Progenitor cell of endocrine pancreas (in vitro differentiated cells): ENCODE measurements around the gene YES1. TPM values are rescaled to one million over a fixed set of nuclear protein-coding genes. Genes with fewer than 3 reads are reported as not detected.

Source experiments
- DNase-seq: peaks from one replicate; pipeline ENCODE4 v3.0.0; 2021; ENCODE audit warnings: low spot score; ENCODE audit not compliant: unreplicated experiment
- H3K27ac Mint-ChIP-seq: 2 replicates; pipeline ENCODE4 v1.8.0; 2021; ENCODE audit warnings: mild to moderate bottlenecking, moderate library complexity, mixed read lengths
- H3K27me3 Mint-ChIP-seq: 2 replicates; pipeline ENCODE4 v1.8.0; 2021; ENCODE audit warnings: mixed read lengths
- H3K36me3 Mint-ChIP-seq: 2 replicates; pipeline ENCODE4 v1.8.0; 2022; ENCODE audit warnings: mixed read lengths; ENCODE audit not compliant: insufficient read depth
- H3K4me1 Mint-ChIP-seq: 2 replicates; pipeline ENCODE4 v1.8.0; 2021; ENCODE audit warnings: low read depth, mixed read lengths
- H3K4me3 Mint-ChIP-seq: 2 replicates; pipeline ENCODE4 v1.8.0; 2021; ENCODE audit warnings: low read depth, mild to moderate bottlenecking, moderate library complexity, mixed read lengths
- H3K9me3 Mint-ChIP-seq: 2 replicates; pipeline ENCODE4 v1.8.0; 2021; ENCODE audit warnings: low read depth, mixed read lengths
- CTCF ChIP-seq: fragments of 200-600 bp; sonication (generic); IDR thresholded peaks from one replicate; pipeline ENCODE4 v1.5.0; 2021; ENCODE audit warnings: antibody characterized with exemption, mild to moderate bottlenecking; ENCODE audit not compliant: unreplicated experiment
- total RNA-seq: library from RNA; stranded (reverse); gene quantifications from 2 replicates; pipeline ENCODE4 v1.2.1, GENCODE V29; 2021

YES1 gene
- total RNA-seq, 1 donor from 2014 or later, result 55.5 TPM

DNA sequence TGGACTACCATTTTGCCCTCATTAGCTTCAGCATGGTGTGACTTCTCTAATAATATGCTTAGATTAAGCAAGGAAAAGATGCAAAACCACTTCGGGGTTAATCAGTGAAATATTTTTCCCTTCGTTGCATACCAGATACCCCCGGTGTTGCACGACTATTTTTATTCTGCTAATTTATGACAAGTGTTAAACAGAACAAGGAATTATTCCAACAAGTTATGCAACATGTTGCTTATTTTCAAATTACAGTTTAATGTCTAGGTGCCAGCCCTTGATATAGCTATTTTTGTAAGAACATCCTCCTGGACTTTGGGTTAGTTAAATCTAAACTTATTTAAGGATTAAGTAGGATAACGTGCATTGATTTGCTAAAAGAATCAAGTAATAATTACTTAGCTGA is 138.3 kb downstream of the YES1 start:
- no peak overlapping the region for H3K27ac Mint-ChIP-seq
- H3K27me3 Mint-ChIP-seq, result no peaks in the 10 kb centered on the region
- no peak for DNase-seq
- H3K4me3 Mint-ChIP-seq, result no peak overlapping the region
- no peak for TF ChIP-seq CTCF
- H3K9me3 Mint-ChIP-seq, result no peaks in the 10 kb centered on the region
- H3K36me3 Mint-ChIP-seq, result peaks cover 19% of the 10 kb centered on the region
- no peaks in the 10 kb centered on the region for H3K4me1 Mint-ChIP-seq

- Mint-ChIP-seq H3K4me1 (no peaks in the 10 kb centered on the region), H3K9me3 (no peaks in the 10 kb centered on the region), H3K27me3 (no peaks in the 10 kb centered on the region), H3K27ac (no peak overlapping the region), H3K36me3 (peaks cover 24% of the 10 kb centered on the region), H3K4me3 (no peak overlapping the region)
- DNase-seq, result no peak
- TF ChIP-seq CTCF, result no peak
These were observed 138.7 kb downstream of the YES1 start for GRCh38 chr18:673317-673716.

Other genes starting within 250 kb of the YES1 start
- gene CETN1, start 231.9 kb downstream of the YES1 start, total RNA-seq, result not detected in 2 replicates
- 7.4 and 8.0 TPM in 2 replicates for gene CLUL1, start 215.3 kb downstream of the YES1 start, total RNA-seq
- 67.4 and 81.6 TPM in 2 replicates for gene TYMS, start 154.6 kb downstream of the YES1 start, total RNA-seq
- gene ENOSF1, start 99.6 kb downstream of the YES1 start, total RNA-seq, result 69.8 and 70.8 TPM in 2 replicates
- 0.11 TPM in 1 of 2 replicates, not detected in the other for gene ADCYAP1, start 92.6 kb upstream of the YES1 start, total RNA-seq